Osteoblast (primary cell): ENCODE data around the gene PTPRK. TPM values are rescaled to one million over a fixed set of nuclear protein-coding genes. Genes with fewer than 3 reads are reported as not detected.

Experiments
- DNase-seq: peaks from one replicate; pipeline ENCODE4 v3.0.0; 2011; ENCODE audit warnings: low spot score, mixed read lengths; ENCODE audit not compliant: insufficient read length; ENCODE audit errors: missing footprints
- H2AFZ ChIP-seq: 2 replicates; pipeline ENCODE4 v1.6.0; 2011; ENCODE audit warnings: mild to moderate bottlenecking, low read length
- H3K27ac ChIP-seq: 2 replicates; pipeline ENCODE4 v1.5.1; 2011; ENCODE audit warnings: mild to moderate bottlenecking, low read depth, low read length, moderate library complexity
- H3K27me3 ChIP-seq: 2 replicates; pipeline ENCODE4 v1.6.0; 2012; ENCODE audit warnings: mild to moderate bottlenecking, control low read depth, inconsistent platforms, low read length, moderate library complexity; ENCODE audit not compliant: insufficient read depth
- H3K36me3 ChIP-seq: 2 replicates; pipeline ENCODE4 v1.5.1; 2011; ENCODE audit warnings: mild to moderate bottlenecking, low read length, control low read depth, moderate library complexity; ENCODE audit not compliant: insufficient read depth
- H3K4me1 ChIP-seq: 2 replicates; pipeline ENCODE4 v1.5.1; 2011; ENCODE audit warnings: mild to moderate bottlenecking, low read length, control low read depth, moderate library complexity; ENCODE audit not compliant: insufficient read depth
- H3K4me2 ChIP-seq: 2 replicates; pipeline ENCODE4 v1.6.0; 2011; ENCODE audit warnings: mild to moderate bottlenecking, low read length; ENCODE audit not compliant: insufficient read depth
- H3K4me3 ChIP-seq: fragments of 200-600 bp; sonication (generic); 3 replicates; pipeline ENCODE4 v1.5.1; 2012; ENCODE audit warnings: mild to moderate bottlenecking, low read length, inconsistent platforms; ENCODE audit not compliant: insufficient read depth
- H3K79me2 ChIP-seq: 2 replicates; pipeline ENCODE4 v1.6.0; 2012; ENCODE audit warnings: mild to moderate bottlenecking, low read length, control low read depth, inconsistent platforms; ENCODE audit not compliant: insufficient read depth
- H3K9me3 ChIP-seq: 2 replicates; pipeline ENCODE4 v1.5.1; 2011; ENCODE audit warnings: low read depth, low read length, control low read depth
- H4K20me1 ChIP-seq: 2 replicates; pipeline ENCODE4 v1.6.0; 2012; ENCODE audit warnings: mild to moderate bottlenecking, low read length, control low read depth; ENCODE audit not compliant: insufficient read depth
- total RNA-seq: library from RNA; depleted of rRNA; stranded (reverse); fragments of >200 nt; gene quantifications from 2 replicates; pipeline ENCODE4 v1.2.3, GENCODE V29; 2012
- TF ChIP-seq, protein P1 (sequence below): IDR thresholded peaks from 2 replicates; pipeline ENCODE4 v1.5.1; 2011; ENCODE audit warnings: mild to moderate bottlenecking, low read depth, low read length, moderate library complexity; ENCODE audit errors: extremely low read depth

The PTPRK gene
- total RNA-seq, 1 donor, result 165 TPM

DNA sequence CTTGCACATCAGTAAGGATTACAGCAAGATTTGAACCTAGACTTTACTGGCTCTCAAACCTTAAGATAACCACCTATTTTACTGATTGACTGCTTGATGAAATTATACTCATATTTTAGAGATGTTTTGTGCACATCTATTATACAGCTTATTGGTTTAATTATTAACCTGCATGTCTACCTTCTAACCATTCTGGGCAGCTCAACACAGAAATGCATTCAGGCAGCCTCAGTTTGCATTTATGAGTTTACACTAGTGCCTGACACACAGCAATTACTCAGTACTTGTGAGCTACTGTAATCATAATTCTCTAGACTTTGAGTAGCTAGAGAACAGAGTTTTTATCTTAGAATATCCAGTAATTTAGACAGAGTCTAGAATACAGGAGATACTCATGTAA, 345.7 kb downstream of the PTPRK start:
- H3K4me1 ChIP-seq, result peaks cover 3% of the 10 kb centered on the region
- TF ChIP-seq, protein P1, sequence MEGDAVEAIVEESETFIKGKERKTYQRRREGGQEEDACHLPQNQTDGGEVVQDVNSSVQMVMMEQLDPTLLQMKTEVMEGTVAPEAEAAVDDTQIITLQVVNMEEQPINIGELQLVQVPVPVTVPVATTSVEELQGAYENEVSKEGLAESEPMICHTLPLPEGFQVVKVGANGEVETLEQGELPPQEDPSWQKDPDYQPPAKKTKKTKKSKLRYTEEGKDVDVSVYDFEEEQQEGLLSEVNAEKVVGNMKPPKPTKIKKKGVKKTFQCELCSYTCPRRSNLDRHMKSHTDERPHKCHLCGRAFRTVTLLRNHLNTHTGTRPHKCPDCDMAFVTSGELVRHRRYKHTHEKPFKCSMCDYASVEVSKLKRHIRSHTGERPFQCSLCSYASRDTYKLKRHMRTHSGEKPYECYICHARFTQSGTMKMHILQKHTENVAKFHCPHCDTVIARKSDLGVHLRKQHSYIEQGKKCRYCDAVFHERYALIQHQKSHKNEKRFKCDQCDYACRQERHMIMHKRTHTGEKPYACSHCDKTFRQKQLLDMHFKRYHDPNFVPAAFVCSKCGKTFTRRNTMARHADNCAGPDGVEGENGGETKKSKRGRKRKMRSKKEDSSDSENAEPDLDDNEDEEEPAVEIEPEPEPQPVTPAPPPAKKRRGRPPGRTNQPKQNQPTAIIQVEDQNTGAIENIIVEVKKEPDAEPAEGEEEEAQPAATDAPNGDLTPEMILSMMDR, result no peak
- H3K36me3 ChIP-seq, result no peaks in the 10 kb centered on the region

DNA sequence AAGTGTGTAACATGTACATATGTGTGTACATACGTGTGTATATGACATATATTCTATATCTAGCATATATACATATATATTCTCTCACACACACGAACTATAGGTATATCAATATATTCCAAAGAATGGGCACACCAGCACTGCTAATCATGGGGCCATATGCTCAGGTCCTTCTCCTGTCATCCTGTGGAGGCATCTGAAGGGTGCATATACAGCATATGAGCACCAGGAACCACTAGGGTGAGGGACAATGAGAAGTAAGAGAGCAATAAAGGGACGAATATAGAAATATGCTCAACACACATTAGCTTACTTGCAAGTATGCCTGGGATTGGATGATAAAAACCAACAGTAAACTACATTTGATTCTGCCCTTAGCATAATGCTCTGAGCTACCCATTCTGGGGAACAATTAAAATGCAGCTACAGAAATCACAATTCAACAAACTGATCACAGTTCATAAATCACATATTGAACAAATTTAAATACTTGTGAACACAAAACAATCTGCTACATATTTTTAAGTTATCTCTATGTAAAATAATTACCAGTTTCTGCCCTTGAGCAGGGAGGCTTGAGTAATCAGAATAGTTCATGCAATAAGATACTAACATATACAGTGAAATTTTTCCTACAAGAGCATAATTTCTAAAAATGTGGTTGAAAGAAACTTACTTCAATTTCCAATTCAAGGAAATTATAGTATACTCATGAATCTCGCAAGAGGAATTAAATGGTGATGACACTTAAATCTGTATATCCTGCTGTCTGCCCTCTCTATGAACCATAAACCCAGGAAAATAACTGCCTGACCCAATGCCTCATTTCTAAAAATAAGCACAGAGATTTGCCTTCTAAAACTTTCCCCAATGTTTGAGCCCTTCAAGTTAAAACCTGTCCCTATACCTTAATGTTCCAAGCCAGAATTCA, 347.4 kb downstream of the PTPRK start:
- Histone ChIP-seq H3K36me3 (no peaks in the 10 kb centered on the region), H3K79me2 (no peaks in the 10 kb centered on the region), H4K20me1 (no peaks in the 10 kb centered on the region), H3K27ac (no peak overlapping the region), H3K4me3 (no peak overlapping the region), H3K27me3 (no peaks in the 10 kb centered on the region), H3K9me3 (no peaks in the 10 kb centered on the region), H3K4me1 (peaks cover 3% of the 10 kb centered on the region), H2AFZ (no peak overlapping the region), H3K4me2 (no peak overlapping the region)
- no peak for DNase-seq
- TF ChIP-seq, protein P1, result no peak

More for the DNA sequence above, 345.7 kb downstream of the PTPRK start:
- H3K79me2 ChIP-seq, result no peaks in the 10 kb centered on the region
- H3K27ac ChIP-seq, result no peak overlapping the region
- H3K4me2 ChIP-seq, result no peak overlapping the region
- H3K27me3 ChIP-seq, result no peaks in the 10 kb centered on the region
- H4K20me1 ChIP-seq, result no peaks in the 10 kb centered on the region
- H3K9me3 ChIP-seq, result no peaks in the 10 kb centered on the region
- H3K4me3 ChIP-seq, result no peak overlapping the region
- no peak for DNase-seq
- H2AFZ ChIP-seq, result no peak overlapping the region

DNA sequence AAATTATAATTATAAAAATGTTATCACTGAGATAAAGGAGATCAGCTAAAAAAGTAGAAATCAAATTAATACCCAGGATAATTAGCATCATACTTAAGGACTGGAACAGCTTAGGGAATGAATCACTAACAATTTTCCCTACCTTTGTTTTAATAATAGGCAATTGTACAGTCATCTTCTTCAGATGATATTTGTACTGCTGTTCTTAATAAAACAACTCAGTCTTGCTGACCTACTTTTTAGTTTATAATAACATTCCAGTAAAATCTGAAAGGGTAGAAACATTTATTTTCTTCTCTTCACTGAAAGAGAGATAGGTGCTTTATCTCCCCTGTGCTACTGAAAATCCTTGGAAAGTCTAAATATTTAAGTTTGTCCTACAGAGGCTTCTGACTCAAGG, 348.3 kb downstream of the PTPRK start:
- Histone ChIP-seq H3K79me2 (no peaks in the 10 kb centered on the region), H4K20me1 (no peaks in the 10 kb centered on the region), H2AFZ (no peak overlapping the region), H3K27ac (no peak overlapping the region), H3K36me3 (no peaks in the 10 kb centered on the region), H3K4me3 (no peak overlapping the region), H3K4me1 (peaks cover 3% of the 10 kb centered on the region), H3K9me3 (no peaks in the 10 kb centered on the region), H3K27me3 (no peaks in the 10 kb centered on the region), H3K4me2 (no peak overlapping the region)
- DNase-seq, result no peak
- TF ChIP-seq, protein P1, result no peak

DNA sequence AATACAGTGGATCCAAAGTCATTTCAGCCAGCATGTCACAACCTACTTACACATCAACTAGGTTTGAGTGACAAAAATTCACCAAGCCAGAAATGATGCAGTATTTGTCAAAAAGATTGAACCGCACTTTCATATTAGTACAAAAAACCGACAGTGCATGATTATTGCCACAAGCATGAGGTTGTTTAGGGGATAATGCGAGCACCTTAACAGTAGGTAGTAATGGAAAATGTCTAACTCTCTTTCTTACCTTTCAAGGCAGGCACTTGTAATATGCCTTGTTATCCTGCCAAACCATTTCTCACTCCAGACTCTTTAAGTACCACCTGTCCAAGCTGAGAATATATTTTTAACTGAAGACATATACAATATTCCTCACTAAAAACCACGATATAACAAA, 349.2 kb downstream of the PTPRK start:
- Histone ChIP-seq H3K36me3 (no peaks in the 10 kb centered on the region), H2AFZ (no peak overlapping the region), H3K27ac (no peak overlapping the region), H3K4me2 (no peak overlapping the region), H3K79me2 (no peaks in the 10 kb centered on the region), H4K20me1 (no peaks in the 10 kb centered on the region), H3K4me1 (peaks cover 3% of the 10 kb centered on the region), H3K4me3 (no peak overlapping the region), H3K27me3 (no peaks in the 10 kb centered on the region), H3K9me3 (no peaks in the 10 kb centered on the region)
- DNase-seq, result no peak
- TF ChIP-seq, protein P1, result no peak
